ENCODE data around the gene ADCY2. TPM values are rescaled to one million over a fixed set of nuclear protein-coding genes. Genes with fewer than 3 reads are reported as not detected.

Gene ADCY2
- total RNA-seq, 2 experiments from 2014 or later = not detected

- ChIA-PET CTCF (ENCODE audit: unreplicated experiment) (no interaction called here), POLR2A (interaction anchor here (0.7 kb wide), 1 partner anchor 31 kb away, joined by 4 read pairs; no protein-coding TSS in a partner anchor)
- no peak overlapping the region for H3K27ac ChIP-seq (ENCODE audit: low read depth, low read length, poor library complexity, severe bottlenecking)
- H3K9me3 ChIP-seq (ENCODE audit: low read length) = no peaks in the 10 kb centered on the region
- no peak for DNase-seq (ENCODE audit: low spot score)
- no peak overlapping the region for H3K4me3 ChIP-seq (ENCODE audit: low read depth, low read length, poor library complexity, severe bottlenecking)
- no peaks in the 10 kb centered on the region; the same call in 1 of the 2 replicates for H3K9me2 ChIP-seq (ENCODE audit: insufficient read depth, low read length)
- no peaks in the 10 kb centered on the region for H3K36me3 ChIP-seq (ENCODE audit: insufficient read depth, low read length)
- H3K4me1 ChIP-seq (ENCODE audit: insufficient read depth, low read length, poor library complexity, severe bottlenecking) = no peaks in the 10 kb centered on the region
- H4K20me1 ChIP-seq (ENCODE audit: insufficient read depth, low read length) = no peaks in the 10 kb centered on the region
- H3K79me2 ChIP-seq (ENCODE audit: insufficient read depth, low read depth, low read length) = no peaks in the 10 kb centered on the region
- TF ChIP-seq EZH2phosphoT487 (IDR thresholded peaks at IDR 0.05; ENCODE audit: borderline replicate concordance, low read depth, low read length) (no peak), CTCF (conservative IDR thresholded peaks at IDR 0.05; ENCODE audit: low read length) (no peak)
- intact Hi-C loops (cut with micrococcal nuclease; ENCODE audit: unreplicated experiment) = no loop called here
- no TSS peak for BruUV-seq (replicated peaks)
- no peak overlapping the region for H2AFZ ChIP-seq (ENCODE audit: low read length)
- H3K4me2 ChIP-seq (ENCODE audit: low read length) = no peak overlapping the region
These were observed 321.8 kb downstream of the ADCY2 start for GRCh38 chr5:7717691-7718090.

GRCh38 chr5:7728076-7728475 lies 332.1 kb downstream of the ADCY2 start:
- BruUV-seq (replicated peaks) = no TSS peak

DNA sequence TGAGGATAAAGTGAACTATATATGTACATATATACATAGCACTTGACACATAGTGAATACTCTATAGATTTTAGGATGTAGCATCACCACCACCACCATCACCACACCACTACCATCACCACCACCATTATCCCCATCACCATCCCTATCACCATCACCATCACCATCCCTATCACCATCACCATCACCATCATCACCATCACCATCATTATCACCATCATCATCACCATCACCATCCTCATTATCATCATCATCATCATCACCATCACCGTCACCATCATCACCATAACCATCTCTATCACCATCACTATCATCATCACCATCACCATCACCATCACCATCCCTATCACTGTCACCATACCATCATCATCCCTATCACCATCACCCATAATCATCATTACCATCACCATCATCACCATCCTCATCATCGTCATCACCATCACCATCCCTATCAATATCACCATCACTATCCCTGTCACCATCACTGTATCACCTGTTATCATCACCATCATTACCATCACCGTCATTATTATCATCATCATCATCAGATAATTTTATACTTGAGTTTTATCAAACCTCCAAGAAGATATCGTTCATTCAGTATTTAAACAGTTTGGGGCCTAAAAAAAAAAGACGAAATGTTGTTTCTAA lies 345.6 kb downstream of the ADCY2 start:
- TF ChIP-seq CTCF (conservative IDR thresholded peaks at IDR 0.05; ENCODE audit: low read length) (no peak), EZH2phosphoT487 (IDR thresholded peaks at IDR 0.05; ENCODE audit: borderline replicate concordance, low read depth, low read length) (no peak)
- Histone ChIP-seq H3K4me1 (ENCODE audit: insufficient read depth, low read length, poor library complexity, severe bottlenecking) (no peaks in the 10 kb centered on the region), H4K20me1 (ENCODE audit: insufficient read depth, low read length) (no peaks in the 10 kb centered on the region), H3K4me2 (ENCODE audit: low read length) (no peak overlapping the region), H3K27ac (ENCODE audit: low read depth, low read length, poor library complexity, severe bottlenecking) (no peak overlapping the region), H3K9me2 (ENCODE audit: insufficient read depth, low read length) (no peaks in the 10 kb centered on the region), H3K4me3 (ENCODE audit: low read depth, low read length, poor library complexity, severe bottlenecking) (no peak overlapping the region), H3K79me2 (ENCODE audit: insufficient read depth, low read depth, low read length) (no peaks in the 10 kb centered on the region), H3K9me3 (ENCODE audit: low read length) (no peaks in the 10 kb centered on the region), H3K36me3 (ENCODE audit: insufficient read depth, low read length) (no peaks in the 10 kb centered on the region), H2AFZ (ENCODE audit: low read length) (no peak overlapping the region)
- CTCF ChIA-PET (ENCODE audit: unreplicated experiment) = no interaction called here
- BruUV-seq (replicated peaks) = no TSS peak
- DNase-seq (ENCODE audit: low spot score) = no peak
- POLR2A ChIA-PET = no interaction called here
- intact Hi-C loops (cut with micrococcal nuclease; ENCODE audit: unreplicated experiment) = no loop called here

More at GRCh38 chr5:7728076-7728475, 332.1 kb downstream of the ADCY2 start:
- Histone ChIP-seq H3K9me2 (ENCODE audit: insufficient read depth, low read length) (no peaks in the 10 kb centered on the region), H4K20me1 (ENCODE audit: insufficient read depth, low read length) (no peaks in the 10 kb centered on the region), H3K4me1 (ENCODE audit: insufficient read depth, low read length, poor library complexity, severe bottlenecking) (no peaks in the 10 kb centered on the region), H3K27ac (ENCODE audit: low read depth, low read length, poor library complexity, severe bottlenecking) (no peak overlapping the region), H3K79me2 (ENCODE audit: insufficient read depth, low read depth, low read length) (no peaks in the 10 kb centered on the region), H2AFZ (ENCODE audit: low read length) (no peak overlapping the region), H3K36me3 (ENCODE audit: insufficient read depth, low read length) (no peaks in the 10 kb centered on the region), H3K4me3 (ENCODE audit: low read depth, low read length, poor library complexity, severe bottlenecking) (no peak overlapping the region), H3K4me2 (ENCODE audit: low read length) (no peak overlapping the region), H3K9me3 (ENCODE audit: low read length) (no peaks in the 10 kb centered on the region)
- no peak for DNase-seq (ENCODE audit: low spot score)
- intact Hi-C loops (cut with micrococcal nuclease; ENCODE audit: unreplicated experiment) = no loop called here
- ChIA-PET CTCF (ENCODE audit: unreplicated experiment) (no interaction called here), POLR2A (no interaction called here)
- no peak for TF ChIP-seq EZH2phosphoT487 (IDR thresholded peaks at IDR 0.05; ENCODE audit: borderline replicate concordance, low read depth, low read length)

All from OCI-LY7 (cell line).